Kasumi-1 (cell line): ENCODE results near the gene SEBOX.
A peak's percentile ranks its signal among the peaks of the same experiment; 100 is the strongest.

Experiments used
- DNase-seq, 2 experiments: peaks; one replicate each; lab custom pipeline; 2025; lab: John Stamatoyannopoulos, UW

Gene SEBOX

DNA sequence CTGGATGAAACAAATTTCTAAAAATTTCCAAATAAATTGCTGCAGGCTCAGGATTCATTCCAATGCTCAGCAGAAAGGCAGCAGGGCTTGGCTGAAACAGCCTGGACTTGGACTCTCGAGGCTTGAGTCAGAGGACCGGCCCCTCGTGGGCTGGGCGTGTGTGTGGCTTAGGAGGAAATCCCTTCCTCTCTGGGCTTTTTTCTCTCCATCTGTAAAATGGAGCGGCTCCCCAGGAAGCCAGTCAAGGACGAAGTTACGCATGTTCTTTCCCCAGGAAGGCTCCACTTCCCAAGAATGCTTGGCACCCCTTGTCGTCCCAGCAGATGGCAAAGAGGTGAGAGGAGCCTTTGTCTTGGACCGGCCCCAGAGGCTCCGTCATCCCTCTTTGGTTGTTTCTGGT is 27.5 kb upstream of the SEBOX start:
- DNase-seq = no peak

DNA sequence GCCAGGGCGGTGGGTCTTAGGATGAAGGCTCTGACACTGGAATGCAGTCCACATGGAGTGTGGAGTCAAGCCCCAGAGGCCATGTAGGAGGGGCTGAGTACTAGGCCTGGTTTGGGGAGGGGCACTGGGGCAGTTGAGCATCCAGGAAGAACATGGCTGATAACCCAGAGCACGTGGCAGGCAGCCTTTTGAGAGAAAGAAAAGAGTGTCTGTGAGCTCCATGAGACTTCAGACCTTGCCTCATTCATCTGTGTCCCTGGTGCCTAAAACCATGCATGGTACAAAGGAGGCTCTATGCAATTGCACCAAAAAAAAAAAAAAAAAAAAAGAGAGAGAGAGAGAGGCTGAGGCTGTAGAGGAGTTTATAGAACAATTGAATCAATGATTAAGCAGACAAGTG is 26.4 kb upstream of the SEBOX start:
- no peak for DNase-seq

DNA sequence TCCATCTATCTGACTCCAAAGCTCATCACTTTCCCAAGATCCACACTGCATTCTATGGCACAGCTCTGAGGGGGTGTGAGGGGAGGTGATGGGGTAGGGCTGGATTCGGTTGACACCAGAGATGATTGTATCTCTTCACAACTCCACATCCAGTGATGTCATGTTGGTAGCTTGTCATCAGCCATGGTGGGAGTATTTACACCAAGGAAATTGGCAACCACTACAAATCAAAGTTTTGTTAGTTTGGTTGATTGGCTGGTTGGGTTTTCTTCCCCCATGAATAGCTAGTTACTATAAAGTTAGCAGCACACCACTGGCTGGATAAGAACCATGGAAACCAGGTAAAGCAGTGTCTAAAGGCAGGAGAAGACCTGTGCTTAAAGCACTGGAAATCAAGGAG is 26.0 kb upstream of the SEBOX start:
- DNase-seq = no peak

DNA sequence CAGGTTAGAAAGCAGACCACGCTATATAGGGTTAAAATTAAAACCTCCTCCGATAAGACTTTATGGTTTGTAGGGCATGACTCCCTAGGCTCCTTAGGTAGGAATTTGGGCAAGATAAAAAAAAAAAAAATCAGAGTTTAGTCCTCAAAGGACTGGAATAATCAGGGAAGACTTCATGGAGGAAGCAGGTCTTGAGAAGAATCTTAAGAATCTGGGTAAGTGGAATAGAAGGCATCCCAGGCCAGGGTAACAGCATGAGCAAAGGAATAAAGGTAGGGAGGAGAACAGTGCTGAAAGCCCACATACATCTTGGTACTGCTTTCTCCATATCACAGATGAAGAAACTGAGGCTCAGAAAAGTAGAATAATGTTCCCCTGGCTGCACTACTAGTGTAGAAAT is 25.6 kb upstream of the SEBOX start:
- DNase-seq = no peak

DNA sequence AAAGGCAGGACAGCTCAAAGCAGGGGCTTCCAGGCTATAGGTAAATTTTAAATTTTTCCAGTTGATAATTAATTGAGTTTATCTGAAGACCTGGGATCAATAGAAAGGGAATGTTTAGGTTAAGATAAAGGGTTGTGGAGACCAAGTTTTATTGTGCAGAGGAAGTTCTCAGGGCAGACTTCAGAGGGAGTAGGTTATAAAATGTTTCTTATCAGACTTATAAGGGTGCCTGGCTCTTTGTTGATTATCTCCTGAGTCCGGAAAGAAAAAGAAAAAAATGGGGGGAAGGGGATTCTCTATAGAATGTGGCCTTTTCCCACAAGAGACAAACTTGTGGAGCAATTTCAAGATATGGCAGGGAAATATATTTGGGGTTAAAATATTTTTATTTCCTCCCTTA is 25.1 kb upstream of the SEBOX start:
- no peak for DNase-seq

DNA sequence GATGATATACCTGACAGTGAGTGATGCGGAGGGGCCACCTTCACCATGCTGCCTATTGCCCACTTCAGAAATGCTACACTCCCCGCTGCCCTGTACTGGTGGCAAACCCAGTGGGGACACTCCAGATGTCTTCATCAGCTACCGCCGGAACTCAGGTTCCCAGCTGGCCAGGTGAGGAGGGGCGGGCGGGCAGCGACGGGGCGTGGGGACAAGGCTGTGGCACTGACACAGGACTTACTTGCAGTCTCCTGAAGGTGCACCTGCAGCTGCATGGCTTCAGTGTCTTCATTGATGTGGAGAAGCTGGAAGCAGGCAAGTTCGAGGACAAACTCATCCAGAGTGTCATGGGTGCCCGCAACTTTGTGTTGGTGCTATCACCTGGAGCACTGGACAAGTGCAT is 23.1 kb upstream of the SEBOX start:
- no peak for DNase-seq

DNA sequence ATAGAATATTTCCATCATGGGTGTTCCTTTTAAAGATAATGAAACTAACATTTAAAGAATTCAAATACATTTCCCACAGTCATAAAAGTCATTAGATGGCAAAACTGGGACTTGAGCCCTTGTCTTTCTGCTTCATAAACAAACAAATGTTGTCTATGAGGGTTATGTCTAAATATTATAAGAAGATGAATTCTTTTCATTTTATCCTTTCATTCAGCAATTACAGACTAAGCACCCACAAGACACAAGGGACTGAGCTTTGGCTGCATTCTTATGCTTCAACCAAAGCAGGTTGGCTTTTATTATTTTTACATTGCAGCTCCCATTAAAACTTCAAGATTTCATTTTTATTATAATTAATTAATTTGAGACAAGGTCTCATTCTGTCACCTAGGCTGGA is 21.4 kb upstream of the SEBOX start:
- DNase-seq = no peak

DNA sequence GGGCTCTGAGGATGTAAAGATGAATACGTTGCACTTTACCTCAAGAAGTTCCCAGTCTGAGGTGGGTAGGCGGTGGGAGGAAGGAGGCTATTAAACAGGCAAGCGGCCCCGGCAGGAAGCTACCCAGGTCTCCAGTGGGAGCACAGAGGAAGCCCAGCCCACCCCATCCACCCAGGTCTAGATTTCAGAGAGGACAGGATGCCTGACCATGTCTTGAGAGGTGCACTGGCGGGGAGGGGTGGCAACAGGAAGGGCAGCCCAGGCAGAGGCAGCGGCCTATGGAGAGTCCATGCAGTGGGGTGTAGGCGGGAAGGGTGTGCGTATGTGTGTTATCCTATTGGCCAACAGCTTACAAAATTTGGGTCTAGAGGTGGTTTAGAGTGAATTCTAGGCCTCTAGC is 20.4 kb upstream of the SEBOX start:
- no peak for DNase-seq

DNA sequence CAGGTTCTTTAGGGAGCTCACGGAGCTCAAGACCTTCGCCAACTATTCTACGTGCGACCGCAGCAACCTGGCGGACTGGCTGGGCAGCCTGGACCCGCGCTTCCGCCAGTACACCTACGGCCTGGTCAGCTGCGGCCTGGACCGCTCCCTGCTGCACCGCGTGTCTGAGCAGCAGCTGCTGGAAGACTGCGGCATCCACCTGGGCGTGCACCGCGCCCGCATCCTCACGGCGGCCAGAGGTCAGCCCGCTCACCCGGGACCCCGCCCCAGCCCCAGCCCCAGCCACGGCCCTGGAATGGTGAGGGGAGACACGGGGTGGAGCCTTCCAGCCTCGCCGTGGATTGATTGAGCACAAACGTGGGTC is 20.0 kb upstream of the SEBOX start:
- no peak for DNase-seq

DNA sequence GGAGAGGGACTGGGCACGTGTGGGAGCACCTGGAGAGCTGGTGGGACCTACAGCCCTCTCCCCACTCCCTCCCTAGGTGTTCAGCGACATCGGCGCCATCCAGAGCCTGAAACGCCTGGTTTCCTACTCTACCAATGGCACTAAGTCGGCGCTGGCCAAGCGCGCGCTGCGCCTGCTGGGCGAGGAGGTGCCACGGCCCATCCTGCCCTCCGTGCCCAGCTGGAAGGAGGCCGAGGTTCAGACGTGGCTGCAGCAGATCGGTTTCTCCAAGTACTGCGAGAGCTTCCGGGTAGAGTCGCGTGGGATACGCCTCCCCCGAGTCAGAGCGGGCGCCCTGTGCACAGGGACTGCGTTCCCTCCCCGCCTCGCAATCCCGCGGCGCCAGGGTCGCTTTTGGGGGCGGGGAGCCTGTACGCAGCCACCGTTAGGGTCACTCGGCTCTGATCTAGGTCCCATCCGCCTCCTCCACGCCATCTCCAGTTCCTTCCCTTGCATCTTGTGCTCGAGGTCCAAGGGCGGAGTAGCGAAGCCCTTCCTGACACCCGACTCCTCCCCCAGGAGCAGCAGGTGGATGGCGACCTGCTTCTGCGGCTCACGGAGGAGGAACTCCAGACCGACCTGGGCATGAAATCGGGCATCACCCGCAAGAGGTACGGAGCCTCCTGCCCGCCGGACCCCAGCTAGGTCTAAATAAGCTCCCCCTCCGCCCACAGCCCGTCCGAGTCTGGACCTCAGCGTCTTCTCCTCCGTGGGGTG is 19.5 kb upstream of the SEBOX start:
- peak; percentile 50 to 51 for DNase-seq

DNA sequence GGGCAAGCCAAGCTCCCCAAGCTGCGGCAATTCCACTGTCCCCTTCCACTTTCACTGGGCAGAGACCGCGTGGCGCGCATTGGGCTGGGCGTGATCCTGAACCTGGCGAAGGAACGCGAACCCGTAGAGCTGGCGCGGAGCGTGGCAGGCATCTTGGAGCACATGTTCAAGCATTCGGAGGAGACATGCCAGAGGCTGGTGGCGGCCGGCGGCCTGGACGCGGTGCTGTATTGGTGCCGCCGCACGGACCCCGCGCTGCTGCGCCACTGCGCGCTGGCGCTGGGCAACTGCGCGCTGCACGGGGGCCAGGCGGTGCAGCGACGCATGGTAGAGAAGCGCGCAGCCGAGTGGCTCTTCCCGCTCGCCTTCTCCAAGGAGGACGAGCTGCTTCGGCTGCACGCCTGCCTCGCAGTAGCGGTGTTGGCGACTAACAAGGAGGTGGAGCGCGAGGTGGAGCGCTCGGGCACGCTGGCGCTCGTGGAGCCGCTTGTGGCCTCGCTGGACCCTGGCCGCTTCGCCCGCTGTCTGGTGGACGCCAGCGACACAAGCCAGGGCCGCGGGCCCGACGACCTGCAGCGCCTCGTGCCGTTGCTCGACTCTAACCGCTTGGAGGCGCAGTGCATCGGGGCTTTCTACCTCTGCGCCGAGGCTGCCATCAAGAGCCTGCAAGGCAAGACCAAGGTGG is 16.3 kb upstream of the SEBOX start:
- DNase-seq = no peak

DNA sequence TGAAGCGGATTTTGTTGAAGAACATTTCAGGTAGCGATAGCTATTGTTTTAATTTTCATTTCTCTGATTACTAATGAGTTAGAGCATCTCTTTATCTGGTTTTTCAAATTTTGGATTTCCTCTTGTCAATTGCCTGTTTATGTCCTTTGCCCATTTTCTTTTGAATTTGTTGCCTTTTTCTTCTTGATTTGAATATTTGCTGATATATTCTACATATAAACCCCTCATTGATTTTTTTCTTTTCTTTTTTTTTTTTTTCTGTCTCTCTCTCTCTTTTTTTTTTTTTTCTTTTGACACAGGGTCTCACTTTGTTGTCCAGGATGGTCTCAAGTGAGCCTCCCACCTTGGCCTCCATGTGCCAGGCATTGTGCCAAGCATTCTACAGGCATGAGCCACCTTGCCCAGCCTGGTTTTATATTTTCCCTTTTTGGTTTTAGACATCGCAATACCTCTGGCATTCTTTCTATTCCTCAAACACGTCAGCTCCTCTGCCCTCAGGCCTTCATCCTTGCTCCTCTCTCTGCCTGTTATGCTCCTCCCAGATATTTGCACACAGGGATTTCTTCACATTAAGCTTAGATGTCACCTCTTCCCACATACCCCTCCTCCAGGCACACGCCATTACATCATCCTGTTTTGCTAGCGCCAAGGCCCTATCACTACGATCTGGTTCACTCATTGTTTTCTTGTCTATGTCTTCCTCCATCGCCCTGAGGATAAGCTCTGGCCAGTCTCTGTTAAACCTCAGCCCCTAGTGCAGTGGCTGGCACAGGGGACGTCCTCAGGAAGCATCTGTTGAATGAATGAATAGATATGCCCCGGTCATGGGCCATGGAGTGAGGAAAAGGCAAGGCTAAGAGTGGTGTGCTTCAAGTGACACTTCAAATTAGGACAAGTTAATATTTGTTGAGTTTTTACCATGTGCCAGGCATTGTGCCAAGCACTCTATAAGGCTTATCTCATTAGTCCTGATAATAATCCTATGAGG is 15.1 kb upstream of the SEBOX start:
- no peak for DNase-seq

DNA sequence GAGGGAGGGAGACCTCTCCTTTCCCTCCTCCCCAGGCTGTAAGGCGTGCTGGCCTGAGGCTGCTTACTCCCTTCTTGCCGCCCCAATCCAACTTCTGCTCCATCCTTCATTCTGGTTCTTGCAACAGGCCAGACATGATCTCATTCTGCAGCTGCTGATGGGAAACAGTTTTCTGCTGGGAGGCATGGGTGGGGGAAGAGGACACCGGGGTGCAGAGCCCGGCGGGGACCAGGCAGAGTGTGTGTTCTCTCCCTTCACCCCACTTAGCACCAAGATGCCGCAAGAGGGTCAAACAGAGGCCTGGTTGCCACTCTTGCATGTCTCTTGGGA is 7.9 kb upstream of the SEBOX start:
- no peak for DNase-seq

DNA sequence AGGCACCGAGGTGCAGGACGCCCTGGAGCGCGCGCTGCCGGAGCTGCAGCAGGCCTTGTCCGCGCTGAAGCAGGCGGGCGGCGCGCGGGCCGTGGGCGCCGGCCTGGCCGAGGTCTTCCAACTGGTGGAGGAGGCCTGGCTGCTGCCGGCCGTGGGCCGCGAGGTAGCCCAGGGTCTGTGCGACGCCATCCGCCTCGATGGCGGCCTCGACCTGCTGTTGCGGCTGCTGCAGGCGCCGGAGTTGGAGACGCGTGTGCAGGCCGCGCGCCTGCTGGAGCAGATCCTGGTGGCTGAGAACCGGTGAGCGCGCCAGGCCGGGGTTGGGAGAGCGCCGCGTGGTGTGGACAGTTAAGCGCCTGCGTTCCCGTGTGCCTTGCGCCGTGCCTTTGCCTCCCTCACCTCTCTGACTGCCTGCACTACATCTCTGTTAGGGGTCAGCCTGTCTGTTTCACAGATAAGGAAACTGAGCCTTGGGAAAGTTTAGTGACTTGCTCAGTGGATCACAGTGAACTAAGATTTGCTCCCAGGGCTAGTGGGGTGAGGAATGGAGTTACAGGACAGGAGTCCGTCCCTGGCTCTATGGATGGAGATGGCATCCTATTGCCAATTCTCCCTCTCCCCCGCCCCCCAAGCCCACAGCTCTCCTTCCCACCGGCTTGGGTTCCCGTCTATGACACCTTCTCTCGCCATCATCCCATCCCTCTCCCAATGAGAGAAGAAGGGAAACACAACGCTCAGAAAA is 7.4 kb upstream of the SEBOX start:
- no peak for DNase-seq

DNA sequence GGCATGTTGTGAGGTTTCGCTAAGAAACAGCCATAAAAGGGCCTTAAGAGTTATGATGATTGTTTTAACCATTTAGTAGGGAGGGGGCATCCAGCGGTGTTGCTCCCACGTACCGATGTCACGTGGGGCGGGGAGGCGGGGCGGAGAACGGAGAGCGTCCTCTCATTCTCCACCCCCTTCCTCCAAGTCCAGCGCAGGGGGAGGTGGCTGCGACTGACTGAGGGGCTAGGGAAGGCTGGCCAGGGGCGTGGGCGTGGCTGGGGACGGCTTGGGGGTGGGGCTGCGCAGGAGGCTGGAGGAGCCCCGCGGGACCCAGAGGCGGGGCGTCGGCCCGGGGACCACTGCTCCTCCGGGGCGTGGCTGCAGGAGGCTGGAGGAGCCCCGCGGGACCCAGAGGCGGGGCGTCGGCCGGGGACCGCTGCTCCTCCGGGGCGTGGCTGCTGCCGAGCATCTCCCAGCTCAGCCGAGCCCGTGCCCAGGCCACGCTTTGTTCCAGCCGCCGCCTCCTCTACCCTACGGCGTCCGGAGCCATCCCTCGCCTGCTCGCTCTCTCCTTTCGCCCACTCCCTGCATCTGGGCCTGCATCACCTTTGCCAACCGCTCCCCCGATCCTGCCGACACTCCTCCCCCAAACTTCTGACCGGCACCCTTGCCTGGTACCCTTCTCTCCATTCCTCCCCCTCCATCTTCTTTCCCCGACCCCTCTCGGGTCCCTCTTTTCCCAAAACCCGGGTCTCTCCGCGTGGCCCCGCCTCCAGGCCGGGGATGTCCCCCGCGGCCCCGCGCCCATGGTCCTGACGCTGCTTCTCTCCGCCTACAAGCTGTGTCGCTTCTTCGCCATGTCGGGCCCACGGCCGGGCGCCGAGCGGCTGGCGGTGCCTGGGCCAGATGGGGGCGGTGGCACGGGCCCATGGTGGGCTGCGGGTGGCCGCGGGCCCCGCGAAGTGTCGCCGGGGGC is 6.5 kb upstream of the SEBOX start, which contains the start of gene SARM1:
SARM1 (plus strand) TSS at position 450 of the 958 bp plus-strand sequence; CDS start at position 789, 339 bp downstream.
- DNase-seq = no peak

DNA sequence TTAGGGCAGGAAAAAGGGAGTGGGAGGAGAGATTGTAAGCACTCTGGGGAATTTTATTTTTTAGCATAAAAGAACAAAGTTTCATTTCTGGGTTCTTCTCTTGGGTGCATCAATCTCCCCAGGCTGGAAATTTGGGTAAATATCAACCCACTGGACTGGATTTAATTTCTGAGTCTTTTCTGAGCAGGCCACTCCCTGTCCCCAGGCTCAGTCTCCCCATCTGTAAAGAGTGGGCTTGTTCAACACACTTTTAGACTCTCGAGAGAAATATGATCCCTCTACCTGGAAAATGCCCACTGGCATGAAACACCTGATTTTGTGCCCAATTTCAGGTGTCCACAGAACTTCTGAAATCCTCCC is 5.7 kb upstream of the SEBOX start:
- DNase-seq = no peak

DNA sequence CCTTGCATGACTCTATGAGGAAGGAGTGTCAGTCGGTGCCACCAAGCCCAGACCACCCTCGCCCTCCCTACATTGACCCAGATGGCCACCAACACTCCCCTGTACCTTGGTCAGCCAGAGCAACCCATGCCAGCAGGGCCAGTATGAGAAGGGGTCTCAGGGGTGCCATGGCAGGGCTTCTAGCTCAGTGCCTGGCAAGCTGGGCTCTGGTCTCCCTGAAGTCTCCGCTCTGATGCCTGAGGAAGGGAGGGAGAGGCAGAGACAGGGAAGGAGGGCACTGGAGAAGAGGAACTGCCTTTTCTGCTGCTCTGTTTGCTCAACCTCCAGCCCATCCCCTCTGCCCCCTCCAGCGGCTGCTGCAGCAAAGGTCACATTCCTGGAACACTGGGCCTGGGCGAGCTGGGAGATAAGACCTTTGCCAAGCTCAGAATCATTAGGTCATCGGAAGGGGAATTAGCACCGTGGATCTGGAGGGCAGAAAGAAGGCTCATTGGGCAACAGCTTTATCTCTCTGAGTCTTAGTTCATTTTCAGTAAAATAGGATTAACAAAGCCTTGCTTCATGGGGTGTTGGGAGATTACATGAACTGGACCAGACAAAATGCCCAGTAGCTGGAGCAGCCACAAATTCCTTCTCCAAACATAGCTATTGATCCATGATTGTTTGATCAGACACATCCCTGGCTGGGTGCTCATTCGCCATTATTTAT is 5.2 kb upstream of the SEBOX start, which contains the start of gene VTN:
VTN (minus strand) TSS at position 273 of the 709 bp plus-strand sequence; CDS start at position 169, 104 bp downstream.
- DNase-seq = peak; percentile 17 to 28

DNA sequence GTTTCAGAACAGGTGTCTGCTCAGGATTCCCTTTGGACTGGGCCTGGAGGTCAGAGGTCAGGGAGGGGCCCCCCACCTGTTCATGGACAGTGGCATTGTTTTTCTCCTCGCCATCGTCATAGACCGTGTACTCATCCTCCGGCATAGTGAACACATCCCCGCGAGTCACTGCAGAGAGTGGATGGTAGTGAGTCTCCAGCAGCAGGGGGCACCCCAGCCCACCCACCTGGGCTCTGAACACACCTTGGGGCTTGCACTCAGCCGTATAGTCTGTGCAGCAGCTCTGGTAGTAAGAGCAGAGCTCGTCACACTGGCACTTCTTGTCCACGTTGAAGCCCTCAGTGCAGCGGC is 4.7 kb upstream of the SEBOX start:
- no peak for DNase-seq

DNA sequence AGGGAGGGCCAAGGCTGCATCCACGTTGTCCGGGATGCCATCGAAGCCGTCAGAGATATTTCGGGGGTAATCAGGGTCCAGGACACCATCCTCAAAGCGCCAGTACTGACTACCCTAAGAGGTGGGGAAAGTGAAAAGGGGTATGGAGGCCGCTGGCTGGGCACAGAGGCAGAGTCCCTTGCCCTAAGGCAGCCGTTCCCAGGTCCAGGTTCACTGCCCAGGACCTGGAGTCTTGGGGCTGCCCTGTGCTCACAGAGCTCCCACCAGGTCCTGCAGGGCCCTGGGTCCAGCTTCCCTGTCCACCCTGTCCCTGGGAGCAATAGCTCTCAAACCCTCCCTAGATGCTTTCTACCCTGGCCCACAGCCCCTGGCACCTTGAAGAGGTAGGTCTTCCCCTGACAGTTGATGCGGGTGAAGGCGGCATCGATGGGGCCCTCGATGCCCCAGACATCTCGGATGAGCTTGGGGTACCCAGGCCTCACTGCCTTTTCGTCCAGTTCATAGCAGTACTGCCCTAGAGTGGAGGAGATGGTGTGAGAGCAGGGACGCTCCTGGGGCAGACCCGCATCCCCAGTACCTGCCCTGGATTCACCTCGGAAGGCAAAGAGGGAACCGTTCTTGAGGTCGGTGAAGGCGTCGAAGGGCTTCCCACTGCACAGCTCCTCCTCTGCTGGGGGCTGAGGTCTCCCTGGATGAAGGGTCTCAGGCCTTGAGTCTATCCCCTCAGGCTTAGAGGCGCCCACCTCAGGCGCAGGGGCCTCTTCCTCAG is 4.1 kb upstream of the SEBOX start:
- no peak for DNase-seq
